HG03060 (cell line): ENCODE results near the gene KRT6A.

ENCODE experiments used
- ATAC-seq: cut with Tn5 transposase; IDR thresholded peaks from one replicate; pipeline ENCODE4 v1.9.1; 2021; ENCODE audit warnings: low read depth, moderate number of reproducible peaks; ENCODE audit not compliant: unreplicated experiment

KRT6A gene

DNA sequence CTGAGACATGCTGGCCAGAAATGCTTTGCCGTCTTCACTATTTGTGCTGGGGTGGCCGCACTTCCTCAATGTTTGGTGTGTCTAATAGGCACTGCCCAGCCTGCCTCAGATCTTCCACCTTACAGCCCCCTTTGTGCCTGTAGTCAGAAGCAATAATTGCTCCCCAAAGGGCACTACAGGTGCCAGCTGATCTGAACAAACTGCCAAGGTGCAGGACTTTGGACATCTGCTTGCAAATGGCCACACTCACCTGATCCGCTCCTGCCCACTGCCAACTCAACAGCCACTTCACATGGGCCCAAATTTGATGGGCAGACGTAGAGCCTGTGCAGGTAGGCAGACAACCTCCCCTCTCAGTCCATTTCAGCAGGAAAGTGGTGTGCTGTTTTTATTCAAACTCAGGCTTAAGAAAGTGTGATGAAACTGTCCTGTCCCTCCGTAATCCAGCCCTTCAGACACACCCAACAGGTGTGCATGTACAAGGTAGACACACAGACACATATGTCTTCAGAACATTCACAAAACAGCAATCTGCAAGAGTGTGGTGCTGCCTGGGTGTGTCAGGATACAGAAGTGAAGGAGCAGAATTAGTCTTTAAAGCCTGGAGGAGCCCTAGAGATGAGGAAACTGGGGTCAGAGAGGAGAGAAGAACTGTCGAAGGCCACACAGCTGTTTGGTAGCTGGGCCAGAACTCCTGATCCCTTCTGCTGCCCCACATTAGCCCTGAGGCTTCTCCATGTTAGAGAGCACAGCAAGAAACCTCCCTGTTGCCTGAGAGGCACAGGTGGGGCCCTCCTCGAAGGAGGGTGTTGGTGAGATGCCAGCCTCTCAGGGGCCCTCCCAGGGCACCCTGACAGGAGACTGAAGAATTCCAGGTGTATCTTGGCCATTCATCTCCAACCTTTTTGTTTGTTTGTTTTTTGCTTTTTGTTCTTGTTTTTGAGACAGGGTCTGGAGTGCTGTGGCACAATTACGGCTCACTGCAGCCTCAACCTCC is 54.5 kb downstream of the KRT6A start:
- no peak for ATAC-seq

DNA sequence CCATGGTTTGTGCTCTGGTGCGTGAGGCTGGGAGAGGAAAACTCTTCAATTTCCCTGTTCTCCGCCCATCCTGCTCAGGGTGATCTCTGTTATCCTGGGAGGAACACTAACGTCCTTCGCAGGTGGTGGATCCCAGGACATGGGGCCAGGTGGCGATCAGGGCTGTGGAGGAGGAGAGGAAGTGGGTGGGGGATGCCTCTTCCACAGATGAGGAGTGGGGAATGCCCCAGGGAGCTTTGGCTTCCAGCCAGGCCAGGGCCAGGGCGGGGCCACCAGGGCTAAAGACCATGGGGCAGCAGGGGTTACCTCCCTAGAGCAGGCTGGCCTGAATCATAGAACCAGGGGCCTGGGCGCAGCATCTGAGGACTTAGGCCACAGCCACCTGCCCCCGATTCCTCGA is 55.5 kb downstream of the KRT6A start:
- ATAC-seq: no peak
